CD4-positive, alpha-beta memory T cell (primary cell): Measurements from ENCODE around the gene OPCML. TPM values are rescaled to one million over a fixed set of nuclear protein-coding genes. Genes with fewer than 3 reads are reported as not detected.

ENCODE experiments used
- CTCF ChIA-PET: fragments of 350-600 bp; sonication (Branson Sonifier 250); formaldehyde crosslinking; loops from one replicate; lab custom pipeline; 2021; ENCODE audit warnings: inconsistent platforms; ENCODE audit not compliant: partially characterized antibody; lab: Charles Lee
- POLR2A ChIA-PET: fragments of 350-600 bp; sonication (Branson Sonifier 250); formaldehyde crosslinking; loops from one replicate; lab custom pipeline; 2021; ENCODE audit not compliant: partially characterized antibody; lab: Charles Lee
- DNase-seq, 5 donors: peaks; one replicate each; pipeline versions ENCODE4 v3.0.0 to v3.0.0-alpha.2; 2020 to 2022; ENCODE audit warnings: mixed read lengths in 1 of 5
- H3K27ac ChIP-seq: one replicate; pipeline ENCODE4 v1.7.0; 2013; ENCODE audit warnings: low read depth, low read length
- H3K27me3 ChIP-seq: 2 replicates; pipeline ENCODE4 v1.7.0; 2013; ENCODE audit warnings: mild to moderate bottlenecking, low read length, moderate library complexity; ENCODE audit not compliant: insufficient read depth
- H3K36me3 ChIP-seq: 2 replicates; pipeline ENCODE4 v1.7.0; 2013; ENCODE audit warnings: mild to moderate bottlenecking, low read length, moderate library complexity; ENCODE audit not compliant: insufficient read depth
- H3K4me1 ChIP-seq: 2 replicates; pipeline ENCODE4 v1.7.0; 2013; ENCODE audit warnings: mild to moderate bottlenecking, low read length, moderate library complexity; ENCODE audit not compliant: insufficient read depth
- H3K4me3 ChIP-seq, 2 donors: one replicate each; pipeline ENCODE4 v1.7.0; 2013; ENCODE audit warnings: low read length in 2 of 2, mild to moderate bottlenecking in 1 of 2
- H3K9me3 ChIP-seq, 2 donors: one replicate each; pipeline ENCODE4 v1.7.0; 2013; ENCODE audit warnings: low read length in 2 of 2, control low read depth in 1 of 2; ENCODE audit not compliant: control insufficient read depth in 1 of 2
- H3K27ac Mint-ChIP-seq, 7 donors: one replicate each; pipeline ENCODE4 v1.8.0; 2020 to 2021; ENCODE audit warnings: mixed read lengths in 7 of 7, mild to moderate bottlenecking in 6 of 7, inconsistent platforms in 3 of 7, moderate library complexity in 3 of 7
- H3K27me3 Mint-ChIP-seq, 2 donors: one replicate each; pipeline ENCODE4 v1.8.0; 2020 to 2021; ENCODE audit warnings: mixed read lengths in 2 of 2
- H3K36me3 Mint-ChIP-seq, 2 donors: one replicate each; pipeline ENCODE4 v1.8.0; 2020 to 2021; ENCODE audit warnings: mixed read lengths in 2 of 2, inconsistent platforms in 1 of 2, mild to moderate bottlenecking in 1 of 2
- H3K4me1 Mint-ChIP-seq, 4 donors: one replicate each; pipeline ENCODE4 v1.8.0; 2020 to 2021; ENCODE audit warnings: mixed read lengths in 4 of 4, mild to moderate bottlenecking in 1 of 4
- H3K4me3 Mint-ChIP-seq, 8 donors: one replicate each; pipeline ENCODE4 v1.8.0; 2020 to 2021; ENCODE audit warnings: mixed read lengths in 8 of 8, mild to moderate bottlenecking in 7 of 8, moderate library complexity in 6 of 8, inconsistent platforms in 3 of 8
- H3K9me3 Mint-ChIP-seq, 8 donors: one replicate each; pipeline ENCODE4 v1.8.0; 2020 to 2021; ENCODE audit warnings: mixed read lengths in 8 of 8, mild to moderate bottlenecking in 5 of 8, inconsistent platforms in 3 of 8, moderate library complexity in 1 of 8
- intact Hi-C: fragments of 100-400 bp; cut with micrococcal nuclease; formaldehyde crosslinking; loops from one replicate; pipeline ENCODE4 v1.15.1; 2023
- polyA plus RNA-seq, 2 donors: library from polyadenylated mRNA; unstranded; fragments of 300-500 nt; fragmentation: Illumina TruSeq; gene quantifications; one replicate each; pipeline ENCODE4 v1.2.3, GENCODE V29; 2021
- total RNA-seq, 2 experiments: library from RNA; stranded (reverse); gene quantifications; one replicate each; pipeline ENCODE4 v1.2.3, GENCODE V29; 2021

The OPCML gene
- total and polyA plus RNA-seq, 4 experiments from 2014 or later: not detected

DNA sequence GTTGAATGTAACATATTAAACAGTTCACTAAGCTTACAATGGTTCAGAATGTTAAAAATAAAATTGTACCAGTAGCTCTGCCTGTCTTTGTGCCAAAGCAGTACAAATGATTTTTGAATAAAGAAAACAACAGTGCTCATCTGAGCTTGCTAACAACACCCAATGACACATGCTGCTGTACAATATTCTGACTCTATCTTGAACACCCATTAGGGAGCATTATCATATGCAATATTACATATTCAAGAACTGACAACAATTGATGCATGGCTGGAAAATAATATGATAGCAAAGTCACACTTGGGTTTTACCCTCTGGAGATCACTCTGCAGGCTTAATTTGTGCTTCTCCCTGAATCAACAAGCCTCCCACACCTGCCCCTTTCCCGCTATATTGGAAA is 953.7 kb downstream of the OPCML start:
- H3K9me3 ChIP-seq: no peaks in the 10 kb centered on the region
- Mint-ChIP-seq H3K27me3 (peaks cover 0 to 3% of the 10 kb centered on the region in 2 donors), H3K27ac (no peak overlapping the region), H3K36me3 (no peaks in the 10 kb centered on the region), H3K9me3 (peaks cover 0 to 9% (median 8%) of the 10 kb centered on the region in 8 donors), H3K4me3 (no peak overlapping the region), H3K4me1 (peaks cover 0 to 4% (median 1%) of the 10 kb centered on the region in 4 donors)
- intact Hi-C loops: no loop called here
- H3K27ac ChIP-seq: no peak overlapping the region
- no peaks in the 10 kb centered on the region for H3K27me3 ChIP-seq
- no peaks in the 10 kb centered on the region for H3K4me1 ChIP-seq
- H3K36me3 ChIP-seq: no peaks in the 10 kb centered on the region
- H3K4me3 ChIP-seq: no peak overlapping the region
- no peak for DNase-seq
- ChIA-PET CTCF (no interaction called here), POLR2A (no interaction called here)

DNA sequence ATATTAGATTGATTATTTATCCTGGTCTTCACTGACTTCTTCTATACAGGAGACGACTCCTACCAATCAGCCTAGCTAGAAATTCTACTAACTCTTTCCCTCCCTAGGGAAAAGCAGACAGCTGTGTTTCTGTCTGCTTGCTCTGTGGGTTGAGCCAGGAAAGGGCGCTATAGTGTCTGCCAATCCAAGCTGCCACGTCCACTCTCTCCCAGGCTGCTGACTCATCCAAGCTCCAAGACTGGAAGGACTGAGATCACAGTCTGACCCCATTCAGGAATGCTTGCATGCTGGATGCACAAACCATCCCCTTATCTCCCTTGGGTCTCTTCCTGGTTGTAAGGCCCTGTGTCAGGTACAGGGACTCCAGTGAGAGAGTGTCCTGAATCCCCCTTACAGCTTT is 955.6 kb downstream of the OPCML start:
- intact Hi-C loops: no loop called here
- POLR2A ChIA-PET: no interaction called here
- H3K27me3 Mint-ChIP-seq: peaks cover 0 to 3% of the 10 kb centered on the region in 2 donors
- Histone ChIP-seq H3K27me3 (no peaks in the 10 kb centered on the region), H3K4me3 (no peak overlapping the region), H3K4me1 (no peaks in the 10 kb centered on the region), H3K9me3 (no peaks in the 10 kb centered on the region), H3K27ac (no peak overlapping the region), H3K36me3 (no peaks in the 10 kb centered on the region)
- H3K36me3 Mint-ChIP-seq: no peaks in the 10 kb centered on the region
- H3K27ac Mint-ChIP-seq: peak overlapping the region in 1 of 7 donors; percentile 6
- CTCF ChIA-PET: no interaction called here
- peaks cover 0 to 4% (median under 1%) of the 10 kb centered on the region in 4 donors for H3K4me1 Mint-ChIP-seq
- peak overlapping the region in 1 of 8 donors; percentile 26 for H3K4me3 Mint-ChIP-seq
- H3K9me3 Mint-ChIP-seq: peaks cover 0 to 11% (median 8%) of the 10 kb centered on the region in 8 donors
- DNase-seq: no peak

DNA sequence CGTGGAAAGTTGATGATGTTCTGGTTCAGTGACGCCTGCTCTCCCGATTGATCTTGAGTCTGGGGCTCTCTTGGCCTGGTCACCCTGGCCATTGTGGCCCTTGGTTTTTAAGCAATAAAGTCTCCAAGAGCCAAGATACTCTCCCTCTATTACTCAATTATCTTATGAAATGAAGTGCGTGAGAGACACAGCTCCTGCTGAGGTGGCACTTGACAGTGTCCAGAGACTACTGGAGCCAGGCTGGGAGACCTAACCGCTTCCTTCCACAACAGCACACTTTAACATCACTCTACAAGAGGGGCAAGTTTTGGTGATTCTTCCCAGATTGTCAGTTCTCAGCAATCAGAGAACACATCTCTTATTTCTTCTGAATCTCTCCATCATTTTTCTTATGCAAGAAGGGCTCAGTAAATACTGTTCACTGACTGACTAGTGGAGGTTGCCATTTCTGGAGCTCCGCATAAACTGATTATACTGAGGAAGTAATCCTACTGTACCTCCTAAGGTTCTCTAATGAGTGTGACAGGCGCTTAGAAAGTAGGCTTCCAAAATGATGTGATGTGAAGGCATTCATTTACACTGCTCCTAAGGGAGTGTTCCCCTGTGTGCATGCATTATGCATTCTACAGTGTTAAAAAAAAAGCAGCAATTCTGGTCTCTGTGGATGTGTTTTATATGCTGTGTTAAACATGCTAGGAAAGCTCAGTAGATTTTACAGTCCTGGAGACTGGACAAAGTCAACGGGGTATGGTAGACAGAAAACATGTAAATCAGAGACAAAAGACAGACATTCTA is 968.0 kb downstream of the OPCML start:
- H3K36me3 Mint-ChIP-seq: no peaks in the 10 kb centered on the region

DNA sequence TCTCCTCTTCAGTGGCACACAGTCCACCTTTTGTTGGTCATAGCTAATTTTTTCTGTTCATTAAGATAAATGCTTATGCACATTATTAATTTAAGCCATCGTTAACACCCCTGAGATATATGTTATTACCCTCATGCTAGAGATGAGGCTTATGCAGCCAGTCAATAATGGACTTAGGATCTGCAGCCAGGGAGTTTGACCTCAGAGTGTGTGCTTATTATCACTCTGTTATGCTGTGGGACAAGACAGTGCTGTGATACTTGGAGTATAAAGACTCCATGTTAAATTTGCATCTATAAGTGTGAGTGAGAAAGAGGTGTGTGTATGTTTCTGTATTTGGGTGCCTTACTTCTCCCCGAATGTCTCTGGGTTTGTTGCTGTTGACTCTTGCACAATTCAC is 969.3 kb downstream of the OPCML start:
- intact Hi-C loops: no loop called here
- no peaks in the 10 kb centered on the region for H3K36me3 Mint-ChIP-seq
- peaks cover 0 to 13% (median 3%) of the 10 kb centered on the region in 8 donors for H3K9me3 Mint-ChIP-seq
- no peak overlapping the region for H3K27ac Mint-ChIP-seq
- no peak overlapping the region for H3K4me3 Mint-ChIP-seq
- H3K36me3 ChIP-seq: no peaks in the 10 kb centered on the region
- no peak overlapping the region for H3K27ac ChIP-seq
- POLR2A ChIA-PET: no interaction called here
- no peak for DNase-seq
- H3K4me3 ChIP-seq: no peak overlapping the region
- peaks cover 0 to 3% of the 10 kb centered on the region in 2 donors for H3K27me3 Mint-ChIP-seq
- H3K4me1 Mint-ChIP-seq: peaks cover 0 to 1% (median 0%) of the 10 kb centered on the region in 4 donors
- CTCF ChIA-PET: no interaction called here
- no peaks in the 10 kb centered on the region for H3K9me3 ChIP-seq
- H3K27me3 ChIP-seq: no peaks in the 10 kb centered on the region
- H3K4me1 ChIP-seq: no peaks in the 10 kb centered on the region

More for the DNA sequence above, 968.0 kb downstream of the OPCML start:
- Histone ChIP-seq H3K27ac (no peak overlapping the region), H3K9me3 (no peaks in the 10 kb centered on the region), H3K4me1 (no peaks in the 10 kb centered on the region), H3K4me3 (no peak overlapping the region), H3K36me3 (no peaks in the 10 kb centered on the region), H3K27me3 (no peaks in the 10 kb centered on the region)
- no peak overlapping the region for H3K4me3 Mint-ChIP-seq
- H3K27ac Mint-ChIP-seq: no peak overlapping the region
- CTCF ChIA-PET: no interaction called here
- intact Hi-C loops: no loop called here
- peaks cover 0 to 19% (median 5%) of the 10 kb centered on the region in 8 donors for H3K9me3 Mint-ChIP-seq
- no peaks in the 10 kb centered on the region for H3K4me1 Mint-ChIP-seq
- POLR2A ChIA-PET: no interaction called here
- no peak for DNase-seq
- H3K27me3 Mint-ChIP-seq: no peaks in the 10 kb centered on the region

DNA sequence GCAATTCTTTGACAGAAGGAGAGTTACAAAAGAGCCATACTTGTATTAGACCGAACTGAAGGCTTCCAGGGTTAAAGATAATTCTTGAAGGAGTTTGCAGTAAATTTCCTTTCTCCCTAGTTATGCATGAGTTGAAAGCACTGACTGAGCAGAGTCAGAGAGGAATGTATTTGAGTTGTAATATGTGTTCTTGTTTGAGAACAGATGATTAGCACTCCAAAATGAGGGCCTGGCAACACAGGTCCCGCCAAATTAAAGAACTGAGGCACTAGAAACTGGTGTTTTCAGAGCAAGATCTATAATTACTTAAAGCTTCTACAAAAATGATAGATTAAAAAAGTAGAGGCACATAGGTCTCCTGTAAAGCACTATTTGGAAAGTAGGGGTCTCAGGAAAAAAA is 970.4 kb downstream of the OPCML start:
- CTCF ChIA-PET: interaction anchor here (1.2 kb wide), 1 partner anchor 18 kb away, joined by 3 read pairs; no protein-coding TSS in a partner anchor
- Mint-ChIP-seq H3K9me3 (peaks cover 0 to 5% (median 0%) of the 10 kb centered on the region in 8 donors), H3K4me3 (no peak overlapping the region), H3K4me1 (peaks cover 0 to 1% (median 0%) of the 10 kb centered on the region in 4 donors), H3K27me3 (peaks cover 0 to 3% of the 10 kb centered on the region in 2 donors), H3K27ac (no peak overlapping the region), H3K36me3 (no peaks in the 10 kb centered on the region)
- POLR2A ChIA-PET: no interaction called here
- Histone ChIP-seq H3K27me3 (no peaks in the 10 kb centered on the region), H3K4me3 (no peak overlapping the region), H3K36me3 (no peaks in the 10 kb centered on the region), H3K27ac (no peak overlapping the region), H3K4me1 (no peaks in the 10 kb centered on the region), H3K9me3 (no peaks in the 10 kb centered on the region)
- intact Hi-C loops: no loop called here
- no peak for DNase-seq

DNA sequence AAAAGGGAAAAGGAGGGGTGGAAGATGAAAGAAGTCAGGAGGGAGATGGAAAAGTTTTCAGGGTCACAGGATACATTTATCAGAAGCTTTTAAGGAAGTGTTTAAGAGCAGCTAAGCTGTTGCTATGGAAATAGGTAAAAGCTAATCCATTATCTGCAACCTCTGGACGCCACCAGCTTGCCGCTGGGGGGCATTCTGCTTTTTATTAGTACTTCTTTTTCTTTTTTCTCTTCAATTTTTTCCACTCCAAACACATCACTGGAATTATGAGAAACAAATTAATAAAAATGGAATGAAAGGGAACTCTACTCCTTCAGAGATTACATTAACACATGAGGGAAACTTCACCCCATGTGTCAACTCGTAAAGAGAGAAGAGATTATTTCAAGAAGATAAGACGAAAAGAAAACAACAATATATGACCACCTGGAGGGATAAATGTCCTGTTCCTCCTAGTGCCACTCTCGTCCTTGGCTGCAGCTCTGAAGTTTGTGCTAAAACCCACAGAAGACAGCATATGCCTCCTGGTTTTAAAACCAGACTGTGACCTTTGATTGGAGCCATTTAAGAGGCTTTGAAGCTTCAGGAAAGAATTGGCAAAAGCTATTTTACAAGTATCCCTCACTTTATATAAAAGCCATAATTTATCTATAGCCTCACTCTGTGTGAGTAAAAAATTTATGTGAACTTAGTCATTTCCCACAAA is 972.8 kb downstream of the OPCML start:
- Histone ChIP-seq H3K27ac (no peak overlapping the region), H3K4me1 (no peaks in the 10 kb centered on the region), H3K9me3 (no peaks in the 10 kb centered on the region), H3K36me3 (no peaks in the 10 kb centered on the region), H3K4me3 (no peak overlapping the region), H3K27me3 (no peaks in the 10 kb centered on the region)
- ChIA-PET CTCF (no interaction called here), POLR2A (no interaction called here)
- H3K4me1 Mint-ChIP-seq: peaks cover 0 to 1% (median 0%) of the 10 kb centered on the region in 4 donors
- H3K9me3 Mint-ChIP-seq: peaks cover 0 to 6% (median 3%) of the 10 kb centered on the region in 8 donors
- H3K4me3 Mint-ChIP-seq: no peak overlapping the region
- no peak overlapping the region for H3K27ac Mint-ChIP-seq
- H3K27me3 Mint-ChIP-seq: peaks cover 0 to 3% of the 10 kb centered on the region in 2 donors
- no peaks in the 10 kb centered on the region for H3K36me3 Mint-ChIP-seq
- DNase-seq: no peak
- intact Hi-C loops: no loop called here

DNA sequence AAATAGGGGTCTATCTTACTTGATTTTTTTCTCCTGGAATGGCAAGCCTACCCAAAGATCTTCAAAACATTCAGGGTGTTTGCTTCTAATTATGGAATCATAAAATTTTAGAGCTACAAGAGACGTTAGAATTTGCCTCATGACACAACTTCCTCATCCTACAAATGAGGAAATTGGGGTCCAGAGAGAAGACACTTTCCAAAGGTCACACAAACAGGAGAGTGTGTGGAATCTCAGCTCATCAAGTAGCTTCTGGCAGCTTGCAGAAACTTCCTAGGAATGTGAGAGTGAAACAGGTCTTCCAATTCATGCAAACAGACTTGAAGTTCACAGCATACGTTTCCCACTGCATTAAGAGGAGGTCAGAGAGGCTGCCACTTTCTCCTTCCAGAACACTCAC is 976.0 kb downstream of the OPCML start:
- intact Hi-C loops: no loop called here
- CTCF ChIA-PET: no interaction called here
- peaks cover 0 to 1% (median 0%) of the 10 kb centered on the region in 4 donors for H3K4me1 Mint-ChIP-seq
- peaks cover 0 to 3% of the 10 kb centered on the region in 2 donors for H3K27me3 Mint-ChIP-seq
- H3K27ac Mint-ChIP-seq: no peak overlapping the region
- Histone ChIP-seq H3K4me3 (no peak overlapping the region), H3K9me3 (no peaks in the 10 kb centered on the region), H3K4me1 (no peaks in the 10 kb centered on the region), H3K27ac (no peak overlapping the region), H3K36me3 (no peaks in the 10 kb centered on the region), H3K27me3 (no peaks in the 10 kb centered on the region)
- H3K9me3 Mint-ChIP-seq: peaks cover 0 to 17% (median 5%) of the 10 kb centered on the region in 8 donors
- no peak overlapping the region for H3K4me3 Mint-ChIP-seq
- POLR2A ChIA-PET: no interaction called here
- no peaks in the 10 kb centered on the region for H3K36me3 Mint-ChIP-seq
- no peak for DNase-seq
